Skeletal muscle tissue (tissue), 4 donors: ENCODE data around the gene PDK3. TPM values are rescaled to one million over a fixed set of nuclear protein-coding genes. Genes with fewer than 3 reads are reported as not detected.

Experiments used
- H3K27ac ChIP-seq: one replicate; pipeline ENCODE4 v1.7.0; 2013; ENCODE audit warnings: mild to moderate bottlenecking, low read depth, low read length, inconsistent platforms
- H3K27me3 ChIP-seq, 3 donors: one replicate each; pipeline ENCODE4 v1.7.0; 2013; ENCODE audit warnings: low read length in 3 of 3; ENCODE audit not compliant: control insufficient read depth in 3 of 3, insufficient read depth in 3 of 3
- H3K36me3 ChIP-seq, 3 donors: one replicate each; pipeline ENCODE4 v1.7.0; 2013; ENCODE audit warnings: low read length in 3 of 3; ENCODE audit not compliant: control insufficient read depth in 3 of 3, insufficient read depth in 3 of 3
- H3K4me1 ChIP-seq, 3 donors: one replicate each; pipeline ENCODE4 v1.7.0; 2013; ENCODE audit warnings: low read length in 3 of 3, mild to moderate bottlenecking in 3 of 3; ENCODE audit not compliant: control insufficient read depth in 3 of 3, insufficient read depth in 3 of 3
- H3K4me3 ChIP-seq, 3 donors: one replicate each; pipeline ENCODE4 v1.7.0; 2013; ENCODE audit warnings: low read length in 3 of 3
- H3K9ac ChIP-seq, 3 donors: one replicate each; pipeline ENCODE4 v1.7.0; 2013; ENCODE audit warnings: low read length in 3 of 3, mild to moderate bottlenecking in 3 of 3, moderate library complexity in 2 of 3, low read depth in 1 of 3
- H3K9me3 ChIP-seq, 3 donors: one replicate each; pipeline ENCODE4 v1.7.0; 2013; ENCODE audit warnings: low read length in 3 of 3; ENCODE audit not compliant: control insufficient read depth in 3 of 3
- total RNA-seq: library from RNA; depleted of rRNA; stranded (reverse); fragments of >200 nt; gene quantifications from one replicate; pipeline ENCODE4 v1.2.3, GENCODE V29; 2014
- donor health status: Osteomylitis.

The PDK3 gene
- total RNA-seq: 7.8 TPM

GRCh38 chrX:24464836-24465531 is at the start of gene PDK3:
Gene PDK3 (plus strand): TSS chrX:24465286. CDS start chrX:24465456, 170 bp downstream.
- Histone ChIP-seq H3K9ac (peak within 1 kb of the TSS; percentile 51 to 82 (median 64)), H3K36me3 (no peaks in the 10 kb centered on the region), H3K4me1 (peaks cover 0 to 6% (median 2%) of the 10 kb centered on the region in 3 donors), H3K27ac (peak within 1 kb of the TSS; percentile 54), H3K4me3 (peak within 1 kb of the TSS; percentile 67 to 77 (median 72)), H3K27me3 (no peaks in the 10 kb centered on the region), H3K9me3 (no peaks in the 10 kb centered on the region)

- Histone ChIP-seq H3K27me3 (no peaks in the 10 kb centered on the region), H3K4me3 (no peak overlapping the region), H3K4me1 (no peaks in the 10 kb centered on the region), H3K36me3 (no peaks in the 10 kb centered on the region), H3K9ac (no peak overlapping the region), H3K27ac (no peak overlapping the region), H3K9me3 (peaks cover 0 to 3% (median 0%) of the 10 kb centered on the region in 3 donors)
These were observed 49.2 kb upstream of the PDK3 start for GRCh38 chrX:24415921-24416320.

GRCh38 chrX:24423960-24424359 is 41.1 kb upstream of the PDK3 start:
- Histone ChIP-seq H3K27ac (no peak overlapping the region), H3K4me3 (no peak overlapping the region), H3K9me3 (no peaks in the 10 kb centered on the region), H3K4me1 (no peaks in the 10 kb centered on the region), H3K36me3 (no peaks in the 10 kb centered on the region), H3K9ac (no peak overlapping the region), H3K27me3 (no peaks in the 10 kb centered on the region)

GRCh38 chrX:24424948-24425347 is 40.1 kb upstream of the PDK3 start:
- H3K9ac ChIP-seq: no peak overlapping the region
- no peaks in the 10 kb centered on the region for H3K9me3 ChIP-seq
- no peak overlapping the region for H3K4me3 ChIP-seq
- no peak overlapping the region for H3K27ac ChIP-seq
- no peaks in the 10 kb centered on the region for H3K27me3 ChIP-seq
- no peaks in the 10 kb centered on the region for H3K36me3 ChIP-seq
- no peaks in the 10 kb centered on the region for H3K4me1 ChIP-seq

- H3K4me1 ChIP-seq: no peaks in the 10 kb centered on the region
- H3K9ac ChIP-seq: no peak overlapping the region
- no peaks in the 10 kb centered on the region for H3K36me3 ChIP-seq
- H3K27ac ChIP-seq: no peak overlapping the region
- H3K4me3 ChIP-seq: no peak overlapping the region
- no peaks in the 10 kb centered on the region for H3K27me3 ChIP-seq
- H3K9me3 ChIP-seq: no peaks in the 10 kb centered on the region
These were observed 39.3 kb upstream of the PDK3 start for GRCh38 chrX:24425806-24426205.

GRCh38 chrX:24426340-24426913 is 38.7 kb upstream of the PDK3 start:
- Histone ChIP-seq H3K9me3 (no peaks in the 10 kb centered on the region), H3K4me3 (no peak overlapping the region), H3K9ac (no peak overlapping the region), H3K4me1 (no peaks in the 10 kb centered on the region), H3K27ac (no peak overlapping the region), H3K27me3 (no peaks in the 10 kb centered on the region), H3K36me3 (no peaks in the 10 kb centered on the region)

- Histone ChIP-seq H3K27ac (no peak overlapping the region), H3K9ac (no peak overlapping the region), H3K4me3 (no peak overlapping the region), H3K4me1 (no peaks in the 10 kb centered on the region), H3K36me3 (no peaks in the 10 kb centered on the region), H3K27me3 (no peaks in the 10 kb centered on the region), H3K9me3 (no peaks in the 10 kb centered on the region)
These were observed 38.0 kb upstream of the PDK3 start for GRCh38 chrX:24426921-24427746.

- H3K9ac ChIP-seq: no peak overlapping the region
- no peak overlapping the region for H3K27ac ChIP-seq
- no peaks in the 10 kb centered on the region for H3K9me3 ChIP-seq
- no peaks in the 10 kb centered on the region for H3K4me1 ChIP-seq
- H3K36me3 ChIP-seq: no peaks in the 10 kb centered on the region
- no peak overlapping the region for H3K4me3 ChIP-seq
- H3K27me3 ChIP-seq: no peaks in the 10 kb centered on the region
These were observed 37.4 kb upstream of the PDK3 start for GRCh38 chrX:24427747-24428019.

GRCh38 chrX:24428516-24428915 is 36.6 kb upstream of the PDK3 start:
- Histone ChIP-seq H3K4me3 (no peak overlapping the region), H3K9ac (no peak overlapping the region), H3K27me3 (no peaks in the 10 kb centered on the region), H3K4me1 (no peaks in the 10 kb centered on the region), H3K27ac (no peak overlapping the region), H3K36me3 (no peaks in the 10 kb centered on the region), H3K9me3 (no peaks in the 10 kb centered on the region)

- no peaks in the 10 kb centered on the region for H3K36me3 ChIP-seq
- H3K9me3 ChIP-seq: no peaks in the 10 kb centered on the region
- H3K27me3 ChIP-seq: no peaks in the 10 kb centered on the region
- H3K4me3 ChIP-seq: no peak overlapping the region
- H3K9ac ChIP-seq: no peak overlapping the region
- no peaks in the 10 kb centered on the region for H3K4me1 ChIP-seq
- no peak overlapping the region for H3K27ac ChIP-seq
These were observed 30.0 kb upstream of the PDK3 start for GRCh38 chrX:24435060-24435459.
